Motor neuron (in vitro differentiated cells): Measurements from ENCODE around the gene CYP17A1. TPM values are rescaled to one million over a fixed set of nuclear protein-coding genes. Genes with fewer than 3 reads are reported as not detected.

Experiments
- ATAC-seq, 8 experiments: fragments of 200-7000 bp; cut with Tn5 transposase; replicated peaks in 6 of 8; 2 replicates each; pipeline ENCODE4 v1.8.0; 2021; ENCODE audit warnings: mild to moderate bottlenecking in 8 of 8, moderate library complexity in 8 of 8
- H3K27ac ChIP-seq, 2 donors: fragments of 250-450 bp; sonication (Bioruptor Pico); 2 replicates each; pipeline ENCODE4 v1.9.0; 2021; ENCODE audit warnings: antibody characterized with exemption in 2 of 2, mild to moderate bottlenecking in 2 of 2, moderate library complexity in 1 of 2
- H3K4me1 ChIP-seq, 2 donors: fragments of 250-450 bp; sonication (Bioruptor Pico); replicated peaks in 1 of 2; 2 replicates each; pipeline ENCODE4 v1.6.1; 2021; ENCODE audit warnings: antibody characterized with exemption in 2 of 2, mild to moderate bottlenecking in 2 of 2, moderate library complexity in 1 of 2
- H3K4me3 ChIP-seq, 5 donors: fragments of 250-450 bp; sonication (Bioruptor Pico); 2 replicates each; pipeline ENCODE4 v1.9.0; 2021; ENCODE audit warnings: antibody characterized with exemption in 5 of 5, mild to moderate bottlenecking in 5 of 5, moderate library complexity in 4 of 5
- WGBS, 10 experiments: fragments of 450-650 bp; shearing (Covaris generic); methylation state at CpG; one replicate each; pipeline ENCODE4 v1.0.0; 2022; 5-methylcytosine and 5-hydroxymethylcytosine counted together
- in situ Hi-C, 9 experiments: fragments of 400-800 bp; cut with MboI; loops; one replicate each; pipeline ENCODE4 v1.15.0; 2021; ENCODE audit warnings: low sequenced_read_pairs in 9 of 9, low pct_unique_long_range_greater_than_20kb in 2 of 9; ENCODE audit not compliant: unreplicated experiment in 9 of 9
- total RNA-seq, 8 experiments: library from RNA; unstranded; fragments of 300-600 nt; gene quantifications; 2 replicates each; pipeline versions ENCODE4 v1.2.3 to v1.2.4, GENCODE V29; 2022

CYP17A1 gene
- total RNA-seq, 8 experiments from 2014 or later = 0.09 to 0.71 (median 0.36) TPM; not detected in 3

- 7 to 100% (median 79%) methylated on average over 1 to 9 of the region's 9 CpGs; no CpG with 5 or more reads in 1 of the 10 experiments for WGBS, 10 experiments
- Histone ChIP-seq H3K27ac (no peak overlapping the region), H3K4me1 (peaks cover 0 to 3% of the 10 kb centered on the region in 2 donors), H3K4me3 (no peak overlapping the region)
- in situ Hi-C loops = no loop called here
- peak; percentile 38 to 87 (median 68) for ATAC-seq
These were observed 40.6 kb downstream of the CYP17A1 start for GRCh38 chr10:102796407-102797176.

GRCh38 chr10:102795453-102796406 is 41.5 kb downstream of the CYP17A1 start:
- ATAC-seq = no peak
- 35 to 94% (median 83%) methylated on average over 2 to 10 of the region's 15 CpGs; no CpG with 5 or more reads in 1 of the 10 experiments for WGBS, 10 experiments
- H3K4me3 ChIP-seq = no peak overlapping the region
- H3K27ac ChIP-seq = no peak overlapping the region
- in situ Hi-C loops = no loop called here
- H3K4me1 ChIP-seq = no peaks in the 10 kb centered on the region

GRCh38 chr10:102791754-102792395 is 45.3 kb downstream of the CYP17A1 start:
- in situ Hi-C loops = no loop called here
- no peak overlapping the region for H3K27ac ChIP-seq
- no peaks in the 10 kb centered on the region for H3K4me1 ChIP-seq
- no peak overlapping the region for H3K4me3 ChIP-seq
- ATAC-seq = peak in 4 of 8 experiments; percentile 37 to 77 (median 53)
- WGBS, 10 experiments = 17 to 100% (median 82%) methylated on average over 1 to 8 of the region's 8 CpGs; no CpG with 5 or more reads in 1 of the 10 experiments

GRCh38 chr10:102785818-102786217 is 51.4 kb downstream of the CYP17A1 start:
- no peak overlapping the region for H3K27ac ChIP-seq
- H3K4me3 ChIP-seq = no peak overlapping the region
- ATAC-seq = no peak
- peaks cover 0 to 16% of the 10 kb centered on the region in 2 donors for H3K4me1 ChIP-seq
- in situ Hi-C loops = no loop called here
- WGBS, 10 experiments = 25 to 100% (median 83%) methylated on average over 1 to 2 of the region's 2 CpGs; no CpG with 5 or more reads in 1 of the 10 experiments

GRCh38 chr10:102783568-102783967 is 53.6 kb downstream of the CYP17A1 start:
- Histone ChIP-seq H3K4me3 (no peak overlapping the region), H3K27ac (no peak overlapping the region), H3K4me1 (peaks cover 0 to 17% of the 10 kb centered on the region in 2 donors)
- ATAC-seq = no peak
- in situ Hi-C loops = no loop called here
- WGBS, 10 experiments = 57 to 91% (median 85%) methylated on average over 1 of the region's 1 CpG; no CpG with 5 or more reads in 6 of the 10 experiments

- Histone ChIP-seq H3K4me1 (peaks cover 0 to 22% of the 10 kb centered on the region in 2 donors), H3K27ac (no peak overlapping the region), H3K4me3 (no peak overlapping the region)
- ATAC-seq = peak in 4 of 8 experiments; percentile 48 to 71 (median 66)
- WGBS, 10 experiments = 0 to 90% (median 74%) methylated on average over 1 to 9 of the region's 18 CpGs; no CpG with 5 or more reads in 2 of the 10 experiments
- in situ Hi-C loops = no loop called here
These were observed 54.3 kb downstream of the CYP17A1 start for GRCh38 chr10:102782673-102783551.

- H3K4me1 ChIP-seq = peaks cover 7 to 31% of the 10 kb centered on the region in 2 donors
- 0 to 100% (median 65%) methylated on average over 1 to 3 of the region's 6 CpGs; no CpG with 5 or more reads in 4 of the 10 experiments for WGBS, 10 experiments
- no peak overlapping the region for H3K4me3 ChIP-seq
- ATAC-seq = no peak
- in situ Hi-C loops = no loop called here
- H3K27ac ChIP-seq = no peak overlapping the region
These were observed 55.2 kb downstream of the CYP17A1 start for GRCh38 chr10:102781921-102782557.

GRCh38 chr10:102781090-102781920 is 55.9 kb downstream of the CYP17A1 start:
- 17 to 80% (median 44%) methylated on average over 1 to 5 of the region's 8 CpGs; no CpG with 5 or more reads in 4 of the 10 experiments for WGBS, 10 experiments
- Histone ChIP-seq H3K27ac (no peak overlapping the region), H3K4me3 (no peak overlapping the region), H3K4me1 (peaks cover 12 to 38% of the 10 kb centered on the region in 2 donors)
- no peak for ATAC-seq
- in situ Hi-C loops = no loop called here
